Neural progenitor cell (in vitro differentiated cells): ENCODE data around the gene FXYD2. TPM values are rescaled to one million over a fixed set of nuclear protein-coding genes. Genes with fewer than 3 reads are reported as not detected.

ENCODE experiments used
- DNase-seq: peaks from one replicate; pipeline ENCODE4 v3.0.0-alpha.2; 2016; ENCODE audit warnings: low spot score
- H2AFZ ChIP-seq: fragments of 200-600 bp; sonication (generic); replicated peaks from 2 replicates; pipeline ENCODE4 v1.6.1; 2016; ENCODE audit warnings: antibody characterized with exemption
- H3F3A ChIP-seq: fragments of 200-600 bp; sonication (generic); 2 replicates; pipeline ENCODE4 v1.6.1; 2016; ENCODE audit warnings: antibody characterized with exemption, low read depth
- H3K27ac ChIP-seq: fragments of 200-600 bp; sonication (generic); 2 replicates; pipeline ENCODE4 v1.5.1; 2016; ENCODE audit warnings: mild to moderate bottlenecking
- H3K27me3 ChIP-seq: fragments of 200-600 bp; sonication (generic); 2 replicates; pipeline ENCODE4 v1.6.1; 2016; ENCODE audit warnings: mild to moderate bottlenecking, moderate library complexity
- H3K36me3 ChIP-seq: fragments of 200-600 bp; sonication (generic); 2 replicates; pipeline ENCODE4 v1.5.1; 2016
- H3K4me1 ChIP-seq: fragments of 200-600 bp; sonication (generic); 2 replicates; pipeline ENCODE4 v1.6.1; 2016; ENCODE audit warnings: mixed run types
- H3K4me2 ChIP-seq: fragments of 200-600 bp; sonication (generic); 2 replicates; pipeline ENCODE4 v1.6.1; 2016
- H3K4me3 ChIP-seq: fragments of 200-600 bp; sonication (generic); 2 replicates; pipeline ENCODE4 v1.5.1; 2016
- H3K79me2 ChIP-seq: fragments of 200-600 bp; sonication (generic); 2 replicates; pipeline ENCODE4 v1.6.1; 2016; ENCODE audit warnings: low read depth
- H3K9ac ChIP-seq: fragments of 200-600 bp; sonication (generic); 2 replicates; pipeline ENCODE4 v1.6.1; 2016
- H3K9me3 ChIP-seq: fragments of 200-600 bp; sonication (generic); 2 replicates; pipeline ENCODE4 v1.5.1; 2016; ENCODE audit warnings: low read depth
- H4K20me1 ChIP-seq: fragments of 200-600 bp; sonication (generic); 2 replicates; pipeline ENCODE4 v1.6.1; 2016; ENCODE audit warnings: low read depth
- H3K27ac Mint-ChIP-seq: 3 replicates; pipeline ENCODE4 v1.8.0; 2021; ENCODE audit warnings: mixed read lengths
- H3K27me3 Mint-ChIP-seq: 2 replicates; pipeline ENCODE4 v1.8.0; 2022; ENCODE audit warnings: low read depth, mild to moderate bottlenecking, inconsistent platforms, moderate library complexity, mixed read lengths; ENCODE audit not compliant: insufficient read depth
- H3K36me3 Mint-ChIP-seq: 3 replicates; pipeline ENCODE4 v1.8.0; 2021; ENCODE audit warnings: mixed read lengths
- H3K4me1 Mint-ChIP-seq: 3 replicates; pipeline ENCODE4 v1.8.0; 2021; ENCODE audit warnings: mixed read lengths
- H3K4me3 Mint-ChIP-seq: 3 replicates; pipeline ENCODE4 v1.8.0; 2021; ENCODE audit warnings: mild to moderate bottlenecking, moderate library complexity, mixed read lengths
- H3K9me3 Mint-ChIP-seq: 3 replicates; pipeline ENCODE4 v1.8.0; 2020; ENCODE audit warnings: mixed read lengths
- EZH2 ChIP-seq: fragments of 200-600 bp; sonication (generic); IDR thresholded peaks from 2 replicates; pipeline ENCODE4 v1.6.1; 2017; ENCODE audit warnings: antibody characterized with exemption, mild to moderate bottlenecking, moderate library complexity
- EZH2phosphoT487 ChIP-seq: fragments of 200-600 bp; sonication (generic); IDR thresholded peaks from 2 replicates; pipeline ENCODE4 v1.6.1; 2017; ENCODE audit warnings: antibody characterized with exemption
- total RNA-seq: library from RNA; depleted of rRNA; stranded (reverse); fragments of >200 nt; gene quantifications from 2 replicates; pipeline ENCODE4 v1.2.3, GENCODE V29; 2015; ENCODE audit warnings: low replicate concordance
- TF ChIP-seq, protein P1 (sequence below): fragments of 200-600 bp; sonication (generic); IDR thresholded peaks from 2 replicates; pipeline ENCODE4 v1.5.1; 2017; ENCODE audit warnings: antibody characterized with exemption, mild to moderate bottlenecking

The FXYD2 gene
- total RNA-seq, 1 donor from 2014 or later, result 1.9 TPM

DNA sequence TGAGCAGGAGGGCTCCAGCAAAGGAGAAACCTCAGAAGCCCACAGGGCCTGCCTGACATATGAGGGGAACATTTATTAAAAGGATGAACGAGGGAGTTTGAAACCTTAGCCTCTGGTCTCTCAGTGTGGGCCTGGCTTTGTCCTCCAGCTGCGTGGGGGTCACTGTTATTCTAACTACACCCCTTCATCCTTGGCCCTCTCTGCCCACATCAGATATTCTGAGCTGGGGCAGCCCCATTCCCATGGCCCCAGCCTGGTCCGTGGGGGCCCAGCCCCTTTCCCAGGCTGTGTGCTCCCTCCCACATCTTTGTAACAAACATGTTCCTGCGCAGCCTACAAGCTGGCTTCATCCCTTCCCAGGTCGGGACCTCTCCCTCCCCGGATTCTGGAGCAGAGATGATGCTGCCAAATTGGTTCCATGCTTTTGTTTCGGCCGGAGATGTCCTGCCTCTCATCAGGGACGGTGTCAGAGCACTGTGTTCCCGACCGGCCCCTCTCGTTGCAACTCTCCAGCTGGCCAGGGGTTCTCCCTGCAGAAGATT lies 47.9 kb upstream of the FXYD2 start:
- Histone ChIP-seq H2AFZ (no peak overlapping the region), H3K9me3 (no peaks in the 10 kb centered on the region), H3F3A (peaks cover 22% of the 10 kb centered on the region), H4K20me1 (peaks cover 74% of the 10 kb centered on the region), H3K9ac (no peak overlapping the region), H3K36me3 (no peaks in the 10 kb centered on the region), H3K4me1 (peaks cover 64% of the 10 kb centered on the region), H3K79me2 (peaks cover 89% of the 10 kb centered on the region), H3K27ac (no peak overlapping the region), H3K4me3 (no peak overlapping the region), H3K27me3 (peaks cover 4% of the 10 kb centered on the region), H3K4me2 (no peak overlapping the region)
- Mint-ChIP-seq H3K27me3 (peaks cover 18% of the 10 kb centered on the region), H3K9me3 (no peaks in the 10 kb centered on the region), H3K27ac (no peak overlapping the region), H3K4me1 (peaks cover 66% of the 10 kb centered on the region), H3K36me3 (peaks cover 6% of the 10 kb centered on the region), H3K4me3 (no peak overlapping the region)
- TF ChIP-seq EZH2 (no peak), EZH2phosphoT487 (no peak)
- TF ChIP-seq, protein P1, sequence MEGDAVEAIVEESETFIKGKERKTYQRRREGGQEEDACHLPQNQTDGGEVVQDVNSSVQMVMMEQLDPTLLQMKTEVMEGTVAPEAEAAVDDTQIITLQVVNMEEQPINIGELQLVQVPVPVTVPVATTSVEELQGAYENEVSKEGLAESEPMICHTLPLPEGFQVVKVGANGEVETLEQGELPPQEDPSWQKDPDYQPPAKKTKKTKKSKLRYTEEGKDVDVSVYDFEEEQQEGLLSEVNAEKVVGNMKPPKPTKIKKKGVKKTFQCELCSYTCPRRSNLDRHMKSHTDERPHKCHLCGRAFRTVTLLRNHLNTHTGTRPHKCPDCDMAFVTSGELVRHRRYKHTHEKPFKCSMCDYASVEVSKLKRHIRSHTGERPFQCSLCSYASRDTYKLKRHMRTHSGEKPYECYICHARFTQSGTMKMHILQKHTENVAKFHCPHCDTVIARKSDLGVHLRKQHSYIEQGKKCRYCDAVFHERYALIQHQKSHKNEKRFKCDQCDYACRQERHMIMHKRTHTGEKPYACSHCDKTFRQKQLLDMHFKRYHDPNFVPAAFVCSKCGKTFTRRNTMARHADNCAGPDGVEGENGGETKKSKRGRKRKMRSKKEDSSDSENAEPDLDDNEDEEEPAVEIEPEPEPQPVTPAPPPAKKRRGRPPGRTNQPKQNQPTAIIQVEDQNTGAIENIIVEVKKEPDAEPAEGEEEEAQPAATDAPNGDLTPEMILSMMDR, result no peak
- no peak for DNase-seq

DNA sequence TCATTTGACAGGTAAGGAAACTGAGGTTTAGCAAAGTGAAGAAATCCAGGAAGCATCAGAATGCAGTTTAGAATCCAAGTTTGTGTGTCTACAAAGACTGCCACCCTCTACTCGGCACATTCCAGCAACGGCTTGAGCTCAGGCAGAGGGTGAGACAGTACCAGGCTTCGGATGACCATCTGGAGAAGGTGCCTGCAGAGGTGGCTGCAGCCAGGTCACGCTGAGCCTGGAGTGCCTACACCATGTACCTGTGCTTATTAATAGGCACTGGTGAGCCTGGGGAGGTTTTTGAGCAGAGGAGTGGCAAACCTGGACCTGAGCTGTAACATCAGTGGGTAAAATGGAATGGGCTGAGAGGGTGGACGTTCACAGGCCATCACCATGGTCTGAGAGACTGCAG lies 47.2 kb upstream of the FXYD2 start:
- Histone ChIP-seq H3K9me3 (no peaks in the 10 kb centered on the region), H3K4me1 (peaks cover 57% of the 10 kb centered on the region)
- H3K4me1 Mint-ChIP-seq, result peaks cover 58% of the 10 kb centered on the region

DNA sequence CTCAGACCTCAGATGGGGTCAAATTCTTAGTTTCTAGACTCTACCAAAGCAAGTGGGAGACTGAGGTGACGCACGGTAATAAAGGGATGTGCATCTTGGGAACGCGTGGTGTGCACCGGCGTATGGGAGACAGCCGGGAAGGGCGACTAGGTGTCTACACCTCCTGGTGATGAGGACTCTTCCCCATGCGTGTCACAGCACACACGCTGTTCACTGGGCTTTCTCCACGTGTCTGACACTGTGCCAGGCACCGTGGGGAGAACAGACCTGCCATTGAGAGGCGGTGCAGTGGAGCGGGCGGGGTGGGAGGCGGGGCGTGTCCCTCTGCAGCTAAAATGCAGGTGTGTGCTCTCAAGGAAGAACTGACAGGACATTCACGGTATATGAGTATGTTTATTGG lies 46.6 kb upstream of the FXYD2 start:
- DNase-seq, result no peak
- Histone ChIP-seq H3K36me3 (no peaks in the 10 kb centered on the region), H3K27me3 (no peaks in the 10 kb centered on the region), H3F3A (peaks cover 14% of the 10 kb centered on the region), H3K27ac (no peak overlapping the region), H3K79me2 (peaks cover 100% of the 10 kb centered on the region), H3K9ac (no peak overlapping the region), H3K4me1 (peaks cover 57% of the 10 kb centered on the region), H2AFZ (no peak overlapping the region), H3K4me2 (no peak overlapping the region), H4K20me1 (peaks cover 87% of the 10 kb centered on the region), H3K4me3 (no peak overlapping the region), H3K9me3 (no peaks in the 10 kb centered on the region)
- no peaks in the 10 kb centered on the region for H3K9me3 Mint-ChIP-seq
- H3K36me3 Mint-ChIP-seq, result peaks cover 8% of the 10 kb centered on the region
- TF ChIP-seq, protein P1, result no peak
- no peak for TF ChIP-seq EZH2
- TF ChIP-seq EZH2phosphoT487, result no peak
- H3K4me1 Mint-ChIP-seq, result peaks cover 57% of the 10 kb centered on the region
- H3K27me3 Mint-ChIP-seq, result peaks cover 12% of the 10 kb centered on the region
- no peak overlapping the region for H3K4me3 Mint-ChIP-seq
- no peak overlapping the region for H3K27ac Mint-ChIP-seq

More for the DNA sequence above, 47.2 kb upstream of the FXYD2 start:
- H3K4me3 Mint-ChIP-seq, result no peak overlapping the region
- no peaks in the 10 kb centered on the region for H3K36me3 ChIP-seq
- H3K27ac Mint-ChIP-seq, result no peak overlapping the region
- H3F3A ChIP-seq, result peaks cover 15% of the 10 kb centered on the region
- H4K20me1 ChIP-seq, result peaks cover 81% of the 10 kb centered on the region
- H3K27me3 Mint-ChIP-seq, result peaks cover 14% of the 10 kb centered on the region
- H3K27ac ChIP-seq, result no peak overlapping the region
- H3K27me3 ChIP-seq, result no peaks in the 10 kb centered on the region
- peaks cover 96% of the 10 kb centered on the region for H3K79me2 ChIP-seq
- TF ChIP-seq EZH2phosphoT487 (no peak), EZH2 (no peak)
- TF ChIP-seq, protein P1, result no peak
- DNase-seq, result no peak
- H3K4me3 ChIP-seq, result no peak overlapping the region
- no peaks in the 10 kb centered on the region for H3K9me3 Mint-ChIP-seq
- H2AFZ ChIP-seq, result no peak overlapping the region
- no peak overlapping the region for H3K9ac ChIP-seq
- H3K4me2 ChIP-seq, result no peak overlapping the region
- peaks cover 8% of the 10 kb centered on the region for H3K36me3 Mint-ChIP-seq
